Thoracic aorta (tissue), 2 donors: ENCODE data around the gene PDE3B. TPM values are rescaled to one million over a fixed set of nuclear protein-coding genes. Genes with fewer than 3 reads are reported as not detected.
"Not testable (repeated sequence)": the region's sequence is repeated elsewhere in the genome, so short reads cannot be mapped to it uniquely, and the experiment has no call there.

Experiments used
- ATAC-seq: fragments of 150-250 bp; one replicate; pipeline ENCODE4 v1.8.0; 2017; ENCODE audit warnings: low read depth; ENCODE audit not compliant: insufficient number of reproducible peaks, low FRiP score
- DNase-seq: peaks from one replicate; pipeline ENCODE4 v3.0.0-alpha.2; 2020; ENCODE audit warnings: low spot score
- H3K27ac ChIP-seq, 2 donors: fragments of 200-600 bp; sonication (generic); 1 replicate in 1 of 2; 2 replicates in 1 of 2; pipeline ENCODE4 v1.5.1; 2016; ENCODE audit warnings: mild to moderate bottlenecking in 2 of 2, moderate library complexity in 2 of 2
- H3K27me3 ChIP-seq: fragments of 200-600 bp; sonication (generic); replicated peaks from 2 replicates; pipeline ENCODE4 v1.6.0; 2016; ENCODE audit warnings: mild to moderate bottlenecking; ENCODE audit not compliant: insufficient read depth
- H3K36me3 ChIP-seq: fragments of 200-600 bp; sonication (generic); one replicate; pipeline ENCODE4 v1.5.1; 2016
- H3K4me1 ChIP-seq, 2 donors: fragments of 200-600 bp; sonication (generic); 1 replicate in 1 of 2; 2 replicates in 1 of 2; pipeline versions ENCODE4 v1.5.1 to v1.6.0; 2016; ENCODE audit warnings: low read depth in 2 of 2, mild to moderate bottlenecking in 1 of 2; ENCODE audit not compliant: control insufficient read depth in 1 of 2
- H3K4me3 ChIP-seq: fragments of 200-600 bp; sonication (generic); 2 replicates; pipeline ENCODE4 v1.5.1; 2016; ENCODE audit warnings: mild to moderate bottlenecking
- H3K9me3 ChIP-seq: fragments of 200-600 bp; sonication (generic); 2 replicates; pipeline ENCODE4 v1.5.1; 2016
- total RNA-seq, 2 donors: library from RNA; depleted of rRNA; stranded (reverse); fragments of >200 nt; gene quantifications; one replicate each; pipeline versions ENCODE4 v1.1.0 to v1.2.3, GENCODE V29; 2016
- TF ChIP-seq, protein P1 (sequence below): fragments of 200-600 bp; sonication (generic); IDR thresholded peaks from one replicate; pipeline ENCODE4 v1.5.1; 2019; ENCODE audit warnings: antibody characterized with exemption

PDE3B gene
- total RNA-seq, 2 donors from 2014 or later: 21.6 to 24.0 TPM

DNA sequence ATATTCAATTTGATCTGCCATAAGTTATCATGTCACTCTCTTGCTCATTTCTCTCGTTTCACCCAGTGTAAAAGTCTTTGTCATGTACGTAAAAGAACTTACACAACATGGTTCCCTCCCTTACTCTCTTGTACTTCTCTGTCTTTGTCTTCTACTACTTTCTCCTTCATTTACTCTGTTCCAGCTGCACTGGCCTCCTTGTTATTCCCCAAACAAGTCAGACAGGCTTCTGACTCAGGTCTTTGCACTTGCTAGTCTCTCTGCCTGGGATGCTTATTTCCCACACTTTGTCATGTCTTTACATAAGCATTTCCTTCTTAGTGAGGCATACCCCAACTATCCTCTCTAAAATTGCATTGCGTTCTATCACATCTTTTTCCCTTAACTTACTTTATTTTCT lies 131.1 kb downstream of the PDE3B start:
- ATAC-seq (no peak), DNase-seq (no peak)
- Histone ChIP-seq H3K27ac (no peak overlapping the region), H3K36me3 (no peaks in the 10 kb centered on the region), H3K4me3 (no peak overlapping the region), H3K27me3 (no peaks in the 10 kb centered on the region), H3K9me3 (no peaks in the 10 kb centered on the region), H3K4me1 (no peaks in the 10 kb centered on the region)
- TF ChIP-seq, protein P1, sequence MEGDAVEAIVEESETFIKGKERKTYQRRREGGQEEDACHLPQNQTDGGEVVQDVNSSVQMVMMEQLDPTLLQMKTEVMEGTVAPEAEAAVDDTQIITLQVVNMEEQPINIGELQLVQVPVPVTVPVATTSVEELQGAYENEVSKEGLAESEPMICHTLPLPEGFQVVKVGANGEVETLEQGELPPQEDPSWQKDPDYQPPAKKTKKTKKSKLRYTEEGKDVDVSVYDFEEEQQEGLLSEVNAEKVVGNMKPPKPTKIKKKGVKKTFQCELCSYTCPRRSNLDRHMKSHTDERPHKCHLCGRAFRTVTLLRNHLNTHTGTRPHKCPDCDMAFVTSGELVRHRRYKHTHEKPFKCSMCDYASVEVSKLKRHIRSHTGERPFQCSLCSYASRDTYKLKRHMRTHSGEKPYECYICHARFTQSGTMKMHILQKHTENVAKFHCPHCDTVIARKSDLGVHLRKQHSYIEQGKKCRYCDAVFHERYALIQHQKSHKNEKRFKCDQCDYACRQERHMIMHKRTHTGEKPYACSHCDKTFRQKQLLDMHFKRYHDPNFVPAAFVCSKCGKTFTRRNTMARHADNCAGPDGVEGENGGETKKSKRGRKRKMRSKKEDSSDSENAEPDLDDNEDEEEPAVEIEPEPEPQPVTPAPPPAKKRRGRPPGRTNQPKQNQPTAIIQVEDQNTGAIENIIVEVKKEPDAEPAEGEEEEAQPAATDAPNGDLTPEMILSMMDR: no peak

DNA sequence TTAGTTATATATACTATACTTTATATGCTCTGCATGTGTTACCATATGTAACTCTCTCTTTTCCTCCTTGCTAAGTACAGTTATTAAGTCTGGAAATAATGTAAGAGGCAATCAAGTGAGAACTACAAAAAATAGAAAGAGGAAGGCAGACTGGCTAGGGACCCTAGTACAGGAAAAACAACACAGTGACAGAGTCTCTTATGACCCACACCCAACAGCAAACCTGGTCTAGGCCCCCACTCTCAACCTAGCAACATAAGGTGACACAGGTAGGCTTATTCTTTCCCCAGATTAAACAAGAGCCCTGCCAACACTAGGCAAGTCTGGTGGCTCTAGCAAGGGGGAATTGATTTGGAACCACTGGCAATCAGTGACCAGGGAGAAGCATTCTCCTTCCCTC lies 132.3 kb downstream of the PDE3B start:
- Histone ChIP-seq H3K4me1 (no peaks in the 10 kb centered on the region), H3K27me3 (no peaks in the 10 kb centered on the region), H3K4me3 (no peak overlapping the region), H3K9me3 (no peaks in the 10 kb centered on the region), H3K36me3 (no peaks in the 10 kb centered on the region), H3K27ac (no peak overlapping the region)
- DNase-seq (no peak), ATAC-seq (no peak)
- TF ChIP-seq, protein P1: no peak

DNA sequence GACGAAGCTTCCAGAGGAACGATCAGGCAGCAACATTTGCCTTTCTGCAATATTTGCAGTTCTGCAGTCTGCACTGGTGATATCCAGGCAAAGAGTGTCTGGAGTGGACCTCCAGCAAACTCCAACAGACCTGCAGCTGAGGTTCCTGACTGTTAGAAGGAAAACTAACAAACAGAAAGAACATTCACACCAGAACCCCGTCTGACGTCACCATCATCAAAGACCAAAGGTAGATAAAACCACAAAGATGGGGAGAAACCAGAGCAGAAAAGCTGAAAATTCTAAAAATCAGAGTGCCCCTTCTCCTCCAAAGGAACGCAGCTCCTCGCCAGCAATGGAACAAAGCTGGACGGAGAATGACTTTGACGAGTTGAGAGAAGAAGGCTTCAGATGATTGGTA lies 134.9 kb downstream of the PDE3B start:
- not testable (repeated sequence) for H3K27me3 ChIP-seq, ATAC-seq, H3K4me3 ChIP-seq, H3K36me3 ChIP-seq, H3K27ac ChIP-seq, DNase-seq, H3K9me3 ChIP-seq, H3K4me1 ChIP-seq

DNA sequence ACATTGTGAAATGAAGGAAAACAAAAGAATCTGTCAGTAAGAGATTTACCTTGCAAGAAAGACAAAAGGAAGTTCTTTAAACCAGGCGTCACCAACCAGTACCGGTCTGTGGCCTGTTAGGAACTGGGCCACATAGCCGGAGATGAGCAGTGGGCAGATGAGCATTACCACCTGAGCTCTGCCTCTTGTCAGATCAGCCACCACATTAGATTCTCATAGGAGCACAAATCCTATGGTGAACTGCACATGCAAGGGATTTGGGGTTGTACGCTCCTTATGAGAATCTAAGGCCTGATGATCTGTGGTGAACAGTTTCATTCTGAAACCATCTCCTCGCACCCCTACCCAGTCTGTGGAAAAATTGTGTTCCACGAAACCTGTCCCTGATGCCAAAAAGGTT lies 140.2 kb downstream of the PDE3B start:
- Histone ChIP-seq H3K9me3 (no peaks in the 10 kb centered on the region), H3K4me1 (no peaks in the 10 kb centered on the region), H3K4me3 (no peak overlapping the region), H3K36me3 (no peaks in the 10 kb centered on the region), H3K27me3 (no peaks in the 10 kb centered on the region), H3K27ac (no peak overlapping the region)
- ATAC-seq (no peak), DNase-seq (no peak)
- TF ChIP-seq, protein P1: no peak

DNA sequence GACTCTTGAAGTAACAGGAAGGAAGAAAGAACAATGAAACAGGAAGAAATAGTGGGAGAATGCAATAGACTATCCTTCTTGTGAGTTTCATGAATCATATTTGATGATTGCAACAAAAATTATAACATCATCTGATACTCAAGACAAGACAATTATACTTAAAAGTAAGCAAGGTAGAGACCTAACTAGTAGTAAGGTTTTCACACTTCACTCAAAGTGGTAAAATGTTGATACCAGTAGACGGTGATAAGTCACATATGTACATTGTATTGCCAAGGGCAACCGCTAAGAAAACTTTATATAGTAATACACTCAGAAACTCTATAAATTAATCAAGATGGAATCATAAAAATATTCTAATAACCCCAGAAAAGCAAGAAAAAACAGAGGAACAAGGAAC lies 140.6 kb downstream of the PDE3B start:
- no peak for ATAC-seq
- Histone ChIP-seq H3K36me3 (no peaks in the 10 kb centered on the region), H3K9me3 (no peaks in the 10 kb centered on the region), H3K4me3 (no peak overlapping the region), H3K4me1 (no peaks in the 10 kb centered on the region), H3K27ac (no peak overlapping the region), H3K27me3 (no peaks in the 10 kb centered on the region)
- no peak for DNase-seq
- TF ChIP-seq, protein P1: no peak

DNA sequence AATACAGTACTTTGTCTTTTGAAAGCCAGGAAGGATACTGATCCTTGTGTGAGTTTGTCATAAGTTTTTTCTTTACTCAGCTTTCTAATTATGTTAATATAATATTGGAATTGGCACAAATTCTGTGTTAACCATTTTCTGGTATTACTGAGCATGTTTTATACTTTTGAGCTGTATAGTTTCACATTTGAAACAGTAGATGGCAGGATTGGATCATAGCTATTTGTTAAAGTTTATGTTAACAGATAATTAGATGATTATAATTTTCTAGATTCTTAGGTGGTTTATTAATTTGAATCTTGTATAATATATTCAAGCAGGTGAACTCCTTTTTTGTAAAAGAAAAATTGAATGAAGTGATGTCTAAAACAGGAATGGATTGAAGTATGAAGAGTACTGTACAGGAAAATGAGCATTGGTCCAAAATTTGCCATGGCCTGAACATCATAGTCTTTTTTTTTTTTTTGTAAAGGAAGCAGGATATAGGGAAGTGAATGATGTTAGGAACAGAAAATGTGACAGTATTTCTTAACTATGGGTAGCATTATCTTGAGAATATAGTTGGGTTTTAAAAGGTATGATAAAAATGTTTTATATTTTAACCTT lies 146.4 kb downstream of the PDE3B start:
- no peak overlapping the region for H3K4me3 ChIP-seq
- H3K9me3 ChIP-seq: no peaks in the 10 kb centered on the region
- ATAC-seq (no peak), DNase-seq (no peak)
- TF ChIP-seq, protein P1: no peak
- no peaks in the 10 kb centered on the region for H3K4me1 ChIP-seq
- no peaks in the 10 kb centered on the region for H3K27me3 ChIP-seq
- no peak overlapping the region for H3K27ac ChIP-seq
- H3K36me3 ChIP-seq: no peaks in the 10 kb centered on the region
